ENCODE results near the gene TYW3.
A peak's percentile ranks its signal among the peaks of the same experiment; 100 is the strongest.

The TYW3 gene, protein sequence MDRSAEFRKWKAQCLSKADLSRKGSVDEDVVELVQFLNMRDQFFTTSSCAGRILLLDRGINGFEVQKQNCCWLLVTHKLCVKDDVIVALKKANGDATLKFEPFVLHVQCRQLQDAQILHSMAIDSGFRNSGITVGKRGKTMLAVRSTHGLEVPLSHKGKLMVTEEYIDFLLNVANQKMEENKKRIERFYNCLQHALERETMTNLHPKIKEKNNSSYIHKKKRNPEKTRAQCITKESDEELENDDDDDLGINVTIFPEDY

DNA sequence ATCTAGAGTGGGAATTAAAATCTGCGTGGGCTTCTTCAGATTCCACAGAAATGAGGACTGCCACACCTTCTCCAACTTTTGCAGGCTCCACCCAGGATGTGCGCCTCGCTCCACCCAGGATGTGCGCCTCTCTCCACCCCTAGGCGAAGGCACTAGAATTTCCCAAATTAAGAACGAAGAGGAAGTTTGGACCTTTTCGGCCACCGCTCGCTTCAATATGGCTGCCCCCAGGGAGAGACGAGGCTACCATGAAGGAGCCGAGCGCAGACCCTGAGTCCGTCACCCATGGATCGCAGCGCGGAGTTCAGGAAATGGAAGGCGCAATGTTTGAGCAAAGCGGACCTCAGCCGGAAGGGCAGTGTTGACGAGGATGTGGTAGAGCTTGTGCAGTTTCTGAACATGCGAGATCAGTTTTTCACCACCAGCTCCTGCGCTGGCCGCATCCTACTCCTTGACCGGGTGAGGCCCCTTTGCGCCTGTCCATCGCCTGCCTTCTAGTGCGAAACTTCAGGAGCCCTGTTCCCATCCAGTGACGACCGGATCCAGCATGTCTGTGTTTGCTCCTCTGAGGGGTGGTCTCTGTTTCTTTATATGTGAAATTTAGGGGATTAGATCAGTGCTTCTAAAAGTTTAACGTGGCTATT, at the start of gene TYW3, which contains the start of gene CRYZ:
Gene TYW3, plus strand, starts transcription at position 193 of the 644 bp plus-strand sequence. Its CDS starts 93 bp downstream, at position 286.
Gene CRYZ, minus strand, starts transcription at position 91 of the 644 bp plus-strand sequence. CDS start 8,229 bp downstream, outside the sequence.
- DNase-seq = peak; percentile 98

DNA sequence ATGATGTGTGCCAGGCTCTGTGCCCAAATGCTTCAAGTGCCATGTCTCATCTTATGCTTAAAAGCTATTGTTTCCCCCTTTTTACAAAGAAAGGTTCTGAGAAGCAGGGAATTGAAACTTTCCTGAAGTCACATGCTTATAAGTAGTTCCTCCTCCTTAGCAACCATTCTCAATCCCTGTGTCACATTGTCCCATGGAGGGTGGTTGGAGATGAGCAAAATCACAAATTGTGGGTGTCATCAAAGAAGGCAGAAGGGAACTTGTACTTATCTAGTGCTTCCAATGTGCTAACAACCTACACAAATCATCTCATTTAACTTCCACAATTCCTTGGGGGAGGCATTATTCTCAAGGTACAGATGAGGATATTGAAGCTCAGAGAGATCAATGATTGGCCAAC, 49.3 kb upstream of the TYW3 start:
- DNase-seq = no peak

DNA sequence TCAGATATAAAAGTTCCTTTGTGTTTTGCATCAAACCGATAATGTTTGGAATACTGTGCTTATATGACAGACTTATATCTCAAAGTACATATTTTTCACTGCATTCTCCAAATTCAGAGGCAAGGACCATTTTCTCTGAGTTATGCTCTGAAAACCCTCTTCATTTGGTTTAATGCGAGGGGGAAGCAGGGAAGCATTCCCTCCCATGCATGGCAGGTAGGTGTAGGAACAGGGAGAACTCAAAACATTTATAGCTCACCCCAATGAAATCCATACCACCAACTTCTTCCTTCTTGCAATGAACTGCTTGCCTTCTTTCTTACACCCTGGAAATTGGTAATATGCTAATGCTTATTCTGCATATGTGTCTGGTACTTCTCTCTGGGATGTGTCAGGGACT, 48.7 kb upstream of the TYW3 start:
- DNase-seq = no peak

DNA sequence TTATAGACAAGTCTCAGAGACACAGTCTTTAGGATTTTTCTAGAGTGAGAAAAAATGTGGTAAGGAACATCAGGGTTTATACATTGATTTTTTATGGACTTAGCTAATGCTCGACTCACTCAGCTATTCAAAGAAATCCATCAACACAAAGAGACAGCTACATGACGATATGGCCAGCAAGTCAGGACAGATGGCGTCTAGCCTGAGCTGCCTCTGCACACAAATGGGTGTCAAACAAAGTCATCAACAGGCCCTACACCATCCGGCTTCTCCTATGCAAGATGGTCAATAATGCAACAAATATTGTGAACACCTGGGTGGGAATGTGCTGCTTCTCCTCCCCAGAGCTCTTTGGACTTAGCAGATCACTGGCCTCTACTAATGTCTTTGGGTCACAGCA, 46.0 kb upstream of the TYW3 start:
- DNase-seq = peak; percentile 52

DNA sequence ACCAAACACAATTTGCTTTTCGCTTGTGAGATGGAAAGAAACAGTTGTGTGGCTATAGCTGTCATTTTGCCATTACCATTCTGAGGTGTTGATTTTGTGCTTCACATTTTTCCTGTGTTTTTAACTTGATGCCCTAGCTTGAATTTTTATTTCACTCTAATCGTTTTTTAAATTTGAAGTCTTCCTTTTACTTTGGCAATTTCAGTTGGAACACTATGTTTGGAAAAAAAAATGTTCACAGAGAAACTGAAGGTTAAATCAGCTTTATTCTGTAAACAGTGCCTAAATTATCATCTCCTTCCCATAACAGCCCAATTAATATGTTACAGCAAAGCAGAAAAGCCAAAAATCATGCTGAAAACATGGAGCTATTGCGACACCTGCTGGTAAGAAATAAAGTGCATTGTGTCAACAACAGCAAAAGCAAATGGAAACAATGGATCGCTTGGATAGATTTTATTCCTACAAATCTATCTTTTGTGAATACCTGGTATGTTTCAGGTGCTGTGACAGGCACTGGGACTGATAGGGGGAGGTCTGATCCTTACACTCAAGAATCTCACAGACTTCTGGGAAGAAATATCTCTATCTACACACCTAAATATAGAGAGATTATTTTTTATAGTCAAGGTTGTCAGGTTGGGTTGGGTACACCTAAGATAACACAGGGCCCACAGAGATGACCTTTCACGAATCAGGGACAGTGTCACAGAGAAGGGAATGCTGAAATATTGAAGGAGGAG, 43.2 kb upstream of the TYW3 start:
- peak; percentile 92 for DNase-seq

DNA sequence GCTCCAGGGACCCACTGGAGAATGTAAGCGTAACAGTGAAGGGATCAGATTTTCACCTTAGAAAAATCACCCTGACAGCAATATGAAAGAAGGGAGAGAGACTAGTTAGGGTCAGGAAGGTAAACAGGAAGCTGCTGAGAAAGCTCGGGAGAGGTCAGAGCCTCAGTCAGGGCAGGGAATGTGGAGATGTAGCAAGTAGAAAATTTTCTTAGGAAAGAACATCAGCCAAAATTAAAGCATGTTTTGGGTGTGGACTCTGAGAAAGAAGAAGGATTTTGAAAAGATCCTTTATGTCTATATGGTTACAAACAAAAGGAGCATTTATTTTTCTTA, 42.6 kb upstream of the TYW3 start:
- no peak for DNase-seq

DNA sequence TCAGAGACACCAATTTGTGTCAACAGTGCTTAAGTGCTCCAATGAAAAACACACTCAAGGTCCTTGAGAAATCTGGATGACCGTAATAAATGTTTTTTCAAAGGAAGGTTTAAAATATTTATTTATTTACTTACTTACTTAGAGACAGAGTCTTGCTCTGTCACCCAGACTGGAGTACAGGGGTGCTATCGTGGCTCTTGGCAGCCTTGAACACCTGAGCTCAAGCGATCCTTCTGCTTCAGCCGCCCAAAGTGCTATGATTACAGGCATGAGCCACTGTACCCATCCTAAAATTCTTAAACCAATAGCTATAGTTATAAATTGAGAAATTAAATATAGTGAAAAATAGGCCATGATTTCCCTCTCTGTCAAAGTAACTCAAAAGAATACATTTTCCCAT, 42.0 kb upstream of the TYW3 start:
- DNase-seq = no peak

DNA sequence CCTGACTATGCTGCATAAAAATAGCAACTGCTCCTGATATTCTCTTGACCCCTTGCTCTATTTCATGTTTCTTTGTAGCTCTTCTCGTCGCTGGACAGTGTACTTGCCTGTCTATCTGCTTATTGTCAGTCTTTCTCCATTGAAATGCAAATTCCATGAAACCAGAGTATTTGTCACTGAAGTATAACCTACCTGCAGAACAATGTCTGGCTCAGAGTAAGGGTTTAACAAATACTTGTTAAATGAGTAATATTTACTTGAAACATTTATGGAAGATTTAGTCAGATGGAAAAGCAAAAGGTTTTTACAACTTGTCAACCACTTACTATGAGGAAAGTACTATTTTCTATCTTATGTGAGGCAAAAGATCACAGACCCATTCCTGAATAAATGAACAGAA, 39.5 kb upstream of the TYW3 start:
- no peak for DNase-seq

DNA sequence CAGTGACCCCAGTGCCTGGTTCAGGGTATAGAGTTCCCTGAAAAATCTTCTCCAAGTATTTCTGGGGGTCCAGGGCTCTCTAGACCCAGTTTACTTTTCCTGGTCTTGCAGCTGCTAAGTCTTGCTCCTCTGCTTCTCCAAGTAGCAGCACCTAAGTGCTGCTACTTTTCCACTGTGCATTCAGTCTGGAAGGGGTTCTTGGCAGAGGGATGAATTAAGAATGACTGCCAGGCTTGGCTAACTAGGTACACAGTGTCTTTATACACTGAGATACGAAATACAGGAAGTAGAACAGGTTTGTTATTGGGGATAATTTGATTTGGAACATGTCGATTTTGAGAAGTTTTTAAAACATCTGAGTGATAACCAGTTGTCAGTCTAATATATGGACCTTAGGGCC, 35.1 kb upstream of the TYW3 start:
- DNase-seq = no peak

DNA sequence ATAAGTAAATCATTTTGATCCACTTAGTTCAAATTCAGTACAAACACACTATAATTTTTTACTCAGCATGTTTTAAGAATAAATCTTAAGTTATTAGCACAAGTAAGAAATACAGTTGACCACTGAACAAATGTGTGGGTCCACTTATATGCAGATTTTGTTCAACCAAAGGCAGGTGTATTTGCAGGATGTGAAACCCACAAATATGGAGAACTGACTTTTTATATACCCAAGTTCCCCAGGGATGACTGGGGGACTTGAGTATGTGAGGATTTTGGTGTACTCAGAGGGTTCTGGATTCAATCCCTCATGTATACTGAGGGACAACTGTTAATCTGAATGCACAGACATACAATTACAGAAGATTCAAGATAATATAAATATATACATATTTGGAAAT, 33.6 kb upstream of the TYW3 start:
- DNase-seq = no peak

DNA sequence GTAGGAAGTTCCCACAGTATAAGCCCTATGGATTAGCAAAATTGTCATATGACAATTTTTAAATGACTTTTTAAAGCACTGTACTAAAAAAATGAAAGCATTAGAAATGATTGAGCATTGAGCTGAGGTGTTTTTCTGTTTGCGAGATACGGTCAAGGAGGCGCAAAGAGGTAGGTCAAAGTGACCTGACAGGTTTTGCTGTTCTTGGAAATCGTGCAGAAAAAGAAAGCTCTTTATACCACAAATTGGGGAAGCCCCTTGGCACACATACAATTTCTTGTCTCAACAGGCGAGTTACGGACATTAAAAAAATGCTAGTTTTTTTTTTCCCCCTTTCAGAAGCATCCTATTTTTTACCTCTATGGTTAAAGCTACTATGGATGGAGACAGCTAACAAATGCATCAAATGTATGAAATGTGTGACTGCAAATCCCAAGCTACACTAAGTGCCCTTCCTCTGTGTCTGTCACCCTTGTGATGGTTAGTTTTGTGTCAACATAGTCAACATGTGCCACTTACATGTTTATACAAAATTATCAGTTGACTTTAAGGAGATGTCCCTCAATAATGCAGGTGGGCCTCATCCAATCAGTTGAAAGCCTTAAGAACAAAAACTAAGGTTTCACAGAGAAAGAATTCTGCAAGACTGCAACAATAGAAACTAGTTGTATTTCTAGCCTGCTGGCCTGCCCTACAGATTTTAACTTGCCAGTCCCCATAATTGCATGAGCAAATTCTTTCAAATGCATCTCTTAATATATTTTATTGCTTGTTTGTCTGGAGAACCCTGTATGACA, 29.4 kb upstream of the TYW3 start:
- no peak for DNase-seq

DNA sequence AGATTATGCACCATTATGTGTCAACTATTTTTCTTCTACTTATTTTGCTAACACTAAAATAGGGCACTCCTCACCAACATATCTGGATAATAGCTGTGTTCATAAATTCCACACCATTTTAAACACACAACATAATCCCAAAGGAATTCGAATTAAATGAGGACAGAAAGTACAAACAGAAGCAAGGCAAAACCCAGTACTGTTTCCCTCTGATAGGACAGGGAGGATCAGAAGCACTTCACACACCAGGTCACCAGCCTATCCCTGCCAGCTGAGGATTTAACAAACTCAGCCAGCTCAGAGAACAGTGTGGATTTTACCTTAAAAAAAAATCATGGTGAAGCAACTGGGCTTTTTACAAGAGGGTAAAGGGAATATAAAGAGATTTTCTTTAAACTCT, 20.1 kb upstream of the TYW3 start:
- DNase-seq = no peak

DNA sequence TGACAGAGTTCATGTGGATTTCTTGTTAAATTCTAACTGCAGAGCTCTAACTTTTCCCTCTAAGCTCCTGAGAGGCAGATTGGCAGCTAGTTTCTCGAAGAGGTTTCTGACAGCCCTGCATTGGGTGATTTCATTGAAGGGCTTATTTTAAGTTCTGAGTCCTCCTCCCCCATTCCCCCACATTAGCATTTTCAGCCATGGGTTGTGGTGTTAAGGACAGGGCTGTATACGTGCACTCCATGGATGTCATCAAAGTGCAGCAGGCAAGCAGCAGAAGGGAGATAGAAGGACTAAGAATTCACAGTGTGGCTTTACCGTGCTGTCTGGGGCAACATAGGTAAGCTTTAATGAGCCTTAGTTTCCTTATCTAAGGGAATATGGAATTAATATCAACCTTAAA, 19.1 kb upstream of the TYW3 start:
- DNase-seq = no peak

DNA sequence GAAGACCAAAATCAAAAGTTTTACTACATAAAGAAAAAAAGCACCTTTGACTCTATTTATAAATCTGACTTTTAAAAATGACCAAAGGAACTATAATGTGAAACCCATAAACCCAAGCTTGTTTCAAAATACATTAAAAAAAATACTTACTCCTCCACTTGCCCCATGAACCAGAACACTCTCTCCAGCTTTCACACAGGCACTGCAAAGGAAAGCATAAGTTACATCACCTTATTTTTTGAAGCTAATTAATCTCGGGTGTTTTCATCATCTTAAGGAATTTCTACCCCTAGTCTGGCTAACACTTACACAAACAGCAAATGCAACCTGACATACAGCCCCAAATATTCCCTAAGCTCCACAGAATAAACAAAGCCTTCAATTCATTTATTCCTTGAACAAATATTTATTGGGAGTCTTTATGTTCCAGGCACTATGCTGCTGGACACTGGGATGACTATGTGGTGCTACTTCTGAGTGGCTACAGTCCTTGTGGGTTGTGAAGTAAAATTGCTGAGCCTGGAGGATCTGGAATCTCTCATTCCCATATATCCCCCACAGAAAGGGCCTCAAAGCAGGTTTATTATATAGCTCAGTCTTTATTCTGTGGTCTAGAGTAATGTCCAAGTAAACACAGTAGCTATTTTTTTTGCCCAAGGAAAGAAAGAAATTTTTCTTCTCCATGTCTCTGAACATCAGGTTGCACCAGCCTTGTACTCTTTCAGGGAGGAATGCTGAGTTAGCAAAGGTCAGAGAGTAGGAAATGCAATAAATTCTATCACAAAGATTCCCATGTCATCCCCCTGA, 18.3 kb upstream of the TYW3 start:
- DNase-seq = no peak

DNA sequence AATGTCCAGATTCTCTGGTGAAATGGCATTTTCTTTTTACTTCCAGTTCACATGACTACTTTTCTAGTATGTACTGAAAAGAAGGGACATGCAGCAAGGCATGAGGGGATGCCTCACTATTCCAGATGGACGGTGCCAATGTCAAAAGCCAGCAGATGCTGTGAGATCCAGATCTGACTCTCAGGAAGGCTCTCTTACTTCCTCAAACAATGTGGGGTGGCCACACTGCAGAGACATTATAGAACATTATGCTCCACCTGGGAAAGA, 17.8 kb upstream of the TYW3 start:
- DNase-seq = no peak

DNA sequence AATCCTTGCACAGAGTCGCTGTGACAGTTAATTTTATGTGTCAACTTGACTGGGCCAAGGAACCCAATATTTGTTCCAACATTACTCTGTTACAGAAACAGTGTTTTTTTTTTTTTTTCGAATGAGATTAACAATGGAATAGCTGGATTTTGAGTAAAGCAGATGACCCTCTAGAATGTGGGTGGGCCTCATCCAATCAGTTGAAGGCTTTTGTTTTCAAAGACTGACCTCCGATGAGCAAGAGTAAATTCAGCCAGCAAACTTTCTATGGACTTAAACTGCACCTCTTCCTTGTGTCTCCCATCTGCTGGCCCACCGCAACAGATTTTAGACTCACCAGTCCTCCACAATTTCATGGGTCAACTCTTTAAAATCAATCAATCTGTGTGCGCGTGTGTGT, 17.1 kb upstream of the TYW3 start:
- no peak for DNase-seq

DNA sequence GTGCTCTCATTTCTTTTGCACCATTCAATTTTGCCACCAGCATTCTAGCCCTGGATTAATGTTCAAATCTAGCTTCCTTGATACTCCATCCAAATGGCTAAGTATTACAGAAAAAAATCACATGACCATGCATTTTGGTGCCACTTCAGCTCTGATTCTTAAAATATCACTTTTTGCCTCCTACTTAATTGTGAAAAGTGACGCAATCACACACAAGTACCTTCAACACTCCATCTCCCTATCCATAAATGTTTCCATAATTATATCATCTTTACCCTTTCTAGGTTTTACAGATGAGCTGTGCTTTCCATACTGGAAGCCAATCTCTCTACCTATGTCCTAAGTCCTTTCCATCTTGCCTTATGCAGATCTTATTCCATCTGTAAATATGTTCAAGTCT, 16.1 kb upstream of the TYW3 start:
- no peak for DNase-seq

DNA sequence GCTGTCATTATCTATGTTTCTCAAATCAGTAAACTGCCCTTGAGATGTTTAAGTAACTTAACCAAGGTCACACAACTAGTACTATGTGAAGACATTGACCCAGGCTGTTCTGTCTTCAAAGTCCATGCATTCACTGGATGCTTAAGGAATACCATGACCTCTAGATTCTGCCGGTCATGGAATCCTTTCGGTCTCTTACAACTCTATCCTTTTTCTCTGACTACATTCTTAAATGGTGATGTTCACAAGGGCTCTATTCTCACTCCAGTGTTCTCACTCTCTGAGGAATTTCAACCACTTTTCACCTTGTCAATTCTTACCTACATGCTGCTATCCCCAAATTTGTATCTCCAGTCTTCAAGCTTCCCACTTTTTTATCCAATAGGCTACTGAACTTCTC, 15.3 kb upstream of the TYW3 start:
- no peak for DNase-seq

DNA sequence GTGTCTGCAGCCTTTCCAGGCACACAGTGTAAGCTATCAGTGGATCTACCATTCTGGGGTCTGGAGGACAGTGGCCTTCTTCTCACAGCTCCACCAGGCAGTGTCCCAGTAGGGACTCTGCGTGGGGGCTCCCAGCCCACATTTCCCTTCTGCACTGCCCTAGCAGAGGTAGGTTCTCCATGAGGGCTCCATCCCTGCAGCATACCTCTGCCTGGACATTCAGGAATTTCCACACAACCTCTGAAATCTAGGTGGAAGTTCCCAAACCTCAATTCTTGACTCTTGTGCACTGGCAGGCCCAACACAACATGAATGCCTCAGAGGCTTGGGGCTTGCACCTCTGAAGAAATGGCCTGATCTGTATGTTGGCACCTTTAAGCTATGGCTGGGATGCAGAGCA, 6.9 kb upstream of the TYW3 start:
- no peak for DNase-seq

DNA sequence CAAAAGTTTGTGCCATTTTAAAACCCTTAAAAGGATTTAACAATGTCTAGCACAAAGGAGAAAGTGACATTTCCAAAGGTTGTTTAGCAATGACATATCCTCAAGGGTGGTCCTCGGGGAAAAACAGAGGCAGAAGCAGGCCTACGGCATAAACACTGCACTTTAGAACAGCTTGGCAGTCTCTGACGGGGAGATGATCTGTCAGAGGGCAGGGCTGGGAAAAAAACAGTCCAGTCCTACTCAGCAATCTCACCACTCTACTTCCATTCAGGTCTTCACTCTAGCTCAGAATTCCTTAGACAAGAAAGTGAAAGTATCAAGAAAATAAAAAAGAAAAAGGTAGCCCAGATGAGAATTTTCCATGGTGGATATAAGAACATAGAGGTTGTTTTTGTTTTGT, 4.2 kb upstream of the TYW3 start:
- peak; percentile 15 for DNase-seq

DNA sequence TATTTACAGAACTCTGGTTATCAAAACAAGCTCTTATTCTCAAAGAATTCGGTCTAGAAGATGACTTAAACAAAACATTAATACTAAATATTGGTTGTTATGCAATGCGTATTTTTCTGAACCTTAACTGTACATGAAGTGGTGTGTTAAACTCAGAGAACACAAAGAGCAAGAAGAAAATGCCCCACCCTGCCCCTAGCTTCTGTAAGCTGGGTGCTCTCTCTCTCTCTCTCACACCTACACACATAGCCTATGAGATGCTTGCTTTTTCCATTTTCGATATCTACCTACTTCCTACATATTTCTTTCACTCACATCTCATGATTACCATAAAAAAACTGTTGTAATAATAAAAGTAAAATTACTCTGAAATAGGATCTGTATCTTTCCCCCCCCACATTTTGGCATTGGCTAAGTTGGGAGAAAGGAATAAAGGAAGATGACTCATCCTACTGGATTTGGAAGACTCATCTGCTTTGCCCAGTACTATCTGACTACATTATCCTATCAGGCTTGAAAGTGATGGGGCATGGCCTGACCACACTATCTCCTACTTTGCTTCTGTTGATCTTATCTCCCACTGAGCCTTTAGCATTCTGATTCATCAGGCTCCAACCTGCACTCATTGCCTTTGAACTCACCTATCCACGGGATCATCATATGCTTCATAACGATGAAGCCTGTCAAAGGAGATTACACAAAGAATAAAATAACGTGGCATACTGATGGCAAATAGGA, 3.0 kb upstream of the TYW3 start:
- peak; percentile 6 for DNase-seq

DNA sequence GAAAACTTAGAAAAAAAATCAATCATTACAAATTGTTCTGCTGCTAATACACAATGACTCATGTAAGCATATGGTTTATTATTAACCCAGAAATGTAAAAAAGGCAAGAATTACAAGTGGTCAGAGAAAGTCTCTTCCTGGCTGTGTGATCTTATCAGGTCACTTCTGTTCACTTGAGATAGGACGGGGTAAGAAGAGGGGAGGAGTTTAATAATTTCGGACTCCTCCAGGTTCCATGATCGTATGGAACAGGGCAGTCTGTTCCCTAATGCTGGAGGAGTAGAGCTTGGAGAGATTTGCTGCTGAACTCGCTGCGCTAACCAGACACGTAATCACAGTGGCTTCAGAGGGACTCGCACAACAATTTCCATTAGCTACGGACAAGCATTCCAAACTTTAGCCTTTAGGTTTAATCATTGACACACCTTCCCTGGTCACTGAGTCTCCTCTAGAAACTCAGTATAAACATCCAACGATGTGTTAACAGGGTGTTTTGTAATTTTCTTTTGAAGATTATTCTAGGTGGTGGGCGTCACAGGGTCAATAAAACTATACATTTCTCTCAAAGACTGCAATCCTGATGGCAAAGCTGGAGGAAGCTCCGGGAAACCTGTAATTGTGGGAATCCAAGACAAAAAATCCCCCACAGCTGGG, 1.4 kb upstream of the TYW3 start:
- DNase-seq = peak; percentile 4
